B cell (primary cell): Measurements from ENCODE around the gene CETP. TPM values are rescaled to one million over a fixed set of nuclear protein-coding genes. Genes with fewer than 3 reads are reported as not detected.
A peak's percentile ranks its signal among the peaks of the same experiment; 100 is the strongest.

Experiments
- ATAC-seq: fragments of 200-7000 bp; cut with Tn5 transposase; one replicate; pipeline ENCODE4 v1.10.0; 2021; ENCODE audit warnings: low read depth, mild to moderate bottlenecking, moderate number of reproducible peaks, moderate library complexity
- CTCF ChIA-PET: fragments of 350-600 bp; sonication (Branson Sonifier 250); formaldehyde crosslinking; loops from one replicate; lab custom pipeline; 2021; ENCODE audit warnings: antibody characterized with exemption, inconsistent platforms; lab: Charles Lee
- POLR2A ChIA-PET: fragments of 350-600 bp; sonication (Branson Sonifier 250); formaldehyde crosslinking; loops from one replicate; lab custom pipeline; 2021; ENCODE audit warnings: antibody characterized with exemption; lab: Charles Lee
- DNase-seq: peaks from one replicate; pipeline ENCODE4 v3.0.0; 2013
- H2AFZ ChIP-seq: 2 replicates; pipeline ENCODE4 v1.6.1; 2012; ENCODE audit warnings: mild to moderate bottlenecking, low read depth, low read length; ENCODE audit not compliant: insufficient read depth, poor library complexity, severe bottlenecking
- H3K27ac ChIP-seq, 2 donors: 1 replicate in 1 of 2; 2 replicates in 1 of 2; pipeline ENCODE4 v1.5.1; 2012 to 2013; ENCODE audit warnings: low read length in 2 of 2, mild to moderate bottlenecking in 2 of 2, moderate library complexity in 1 of 2
- H3K27me3 ChIP-seq, 4 experiments: fragments of 200-600 bp in 1 of 4; sonication (generic) in 1 of 4; replicated peaks in 1 of 4; 1 replicate in 2 of 4; 2 replicates in 2 of 4; pipeline versions ENCODE4 v1.6.1 to v1.7.0; 2013 to 2016; ENCODE audit warnings: low read length in 3 of 4, mild to moderate bottlenecking in 2 of 4, mixed read lengths in 1 of 4, moderate library complexity in 1 of 4; ENCODE audit not compliant: insufficient read depth in 4 of 4, control insufficient read depth in 3 of 4; ENCODE audit errors: control extremely low read depth in 1 of 4
- H3K36me3 ChIP-seq, 2 experiments: replicated peaks in 1 of 2; 1 replicate in 1 of 2; 2 replicates in 1 of 2; pipeline versions ENCODE4 v1.6.1 to v1.7.1; 2013; ENCODE audit warnings: low read length in 1 of 2; ENCODE audit not compliant: insufficient read depth in 2 of 2, control insufficient read depth in 1 of 2; ENCODE audit errors: control extremely low read depth in 1 of 2, extremely low read depth in 1 of 2
- H3K4me1 ChIP-seq, 2 donors: fragments of 200-600 bp in 1 of 2; sonication (generic) in 1 of 2; 1 replicate in 1 of 2; 2 replicates in 1 of 2; pipeline versions ENCODE4 v1.5.1 to v1.6.1; 2013 to 2017; ENCODE audit warnings: low read length in 2 of 2; ENCODE audit not compliant: control insufficient read depth in 2 of 2, insufficient read depth in 2 of 2
- H3K4me2 ChIP-seq: replicated peaks from 2 replicates; pipeline ENCODE3; 2012; ENCODE audit warnings: mild to moderate bottlenecking, low read depth, low read length; ENCODE audit not compliant: poor library complexity, severe bottlenecking
- H3K4me3 ChIP-seq, 5 experiments: fragments of 200-600 bp in 1 of 5; sonication (generic) in 1 of 5; 1 replicate in 3 of 5; 2 replicates in 2 of 5; pipeline versions ENCODE4 v1.5.1 to v1.7.0; 2011 to 2016; ENCODE audit warnings: low read length in 4 of 5, mild to moderate bottlenecking in 4 of 5, low read depth in 2 of 5, control low read depth in 1 of 5, moderate library complexity in 1 of 5; ENCODE audit not compliant: insufficient read depth in 1 of 5; ENCODE audit errors: control extremely low read depth in 1 of 5, extremely low read depth in 1 of 5
- H3K79me2 ChIP-seq: fragments of 200-600 bp; sonication (generic); one replicate; pipeline ENCODE4 v1.6.0; 2016; ENCODE audit warnings: low read length; ENCODE audit not compliant: control insufficient read depth, insufficient read depth
- H3K9ac ChIP-seq: fragments of 200-600 bp; sonication (generic); 2 replicates; pipeline ENCODE4 v1.6.1; 2017; ENCODE audit warnings: mild to moderate bottlenecking, low read length, moderate library complexity
- H3K9me3 ChIP-seq, 3 donors: one replicate each; pipeline versions ENCODE4 v1.6.1 to v1.7.1; 2013; ENCODE audit warnings: low read length in 2 of 3; ENCODE audit not compliant: control insufficient read depth in 2 of 3, insufficient read depth in 1 of 3; ENCODE audit errors: control extremely low read depth in 1 of 3
- H4K20me1 ChIP-seq: 2 replicates; pipeline ENCODE4 v1.6.0; 2012; ENCODE audit warnings: mild to moderate bottlenecking, low read length; ENCODE audit not compliant: insufficient read depth, control insufficient read depth, poor library complexity, severe bottlenecking
- H3K27ac Mint-ChIP-seq: one replicate; pipeline ENCODE4 v1.8.0; 2021; ENCODE audit warnings: mixed read lengths
- H3K27me3 Mint-ChIP-seq: one replicate; pipeline ENCODE4 v1.8.0; 2021; ENCODE audit warnings: mixed read lengths
- H3K4me1 Mint-ChIP-seq: one replicate; pipeline ENCODE4 v1.8.0; 2021; ENCODE audit warnings: mixed read lengths
- H3K4me3 Mint-ChIP-seq: one replicate; pipeline ENCODE4 v1.8.0; 2021; ENCODE audit warnings: mixed read lengths
- H3K9me3 Mint-ChIP-seq: one replicate; pipeline ENCODE4 v1.8.0; 2022; ENCODE audit warnings: mixed read lengths; ENCODE audit not compliant: insufficient read depth
- CTCF ChIP-seq: fragments of 200-600 bp; IDR thresholded peaks from one replicate; pipeline ENCODE4 v1.8.0; 2022; ENCODE audit warnings: antibody characterized with exemption, mild to moderate bottlenecking
- EZH2 ChIP-seq: IDR thresholded peaks from 2 replicates; pipeline ENCODE4 v1.6.1; 2012; ENCODE audit warnings: borderline replicate concordance, low read depth, mild to moderate bottlenecking, moderate library complexity, low read length; ENCODE audit not compliant: insufficient read depth, poor library complexity, severe bottlenecking
- WGBS: methylation state at CpG from one replicate; pipeline ENCODE4 v1.1.5; 2013; ENCODE audit warnings: missing lambda C conversion rate; ENCODE audit not compliant: insufficient coverage; 5-methylcytosine and 5-hydroxymethylcytosine counted together
- intact Hi-C: fragments of 100-400 bp; cut with micrococcal nuclease; formaldehyde crosslinking; loops from one replicate; pipeline ENCODE4 v1.10.0; 2022
- polyA plus RNA-seq: library from polyadenylated mRNA; depleted of rRNA; stranded (reverse); fragments of >200 nt; gene quantifications from 2 replicates; pipeline ENCODE4 v1.2.3, GENCODE V29; 2012
- total RNA-seq, 2 donors: library from RNA; stranded (reverse); fragments of 120-200 nt in 1 of 2; gene quantifications; 1 replicate in 1 of 2; 2 replicates in 1 of 2; pipeline versions ENCODE4 v1.2.3 to v1.2.4, GENCODE V29; 2013 to 2022

Gene CETP
- total and polyA plus RNA-seq, 2 donors (not counting 1 experiment from before 2014, with no cell fraction given) = 0.18 to 1.3 TPM

GRCh38 chr16:56931271-56931891, 30.4 kb upstream of the CETP start:
- ChIA-PET CTCF (interaction anchor here (0.7 to 10.8 kb wide), 12 partner anchors 10 to 110 kb away, joined by 3 to 140 read pairs (median 6); partner anchors contain the start of gene SLC12A3), POLR2A (interaction anchor here (0.6 to 7.7 kb wide), 14 partner anchors 10 to 114 kb away, joined by 3 to 108 read pairs (median 8); partner anchors contain the start of gene NLRC5)
- peaks cover 11 to 28% of the 10 kb centered on the region in 2 experiments for H3K36me3 ChIP-seq
- H2AFZ ChIP-seq = peak overlapping the region; percentile 66
- H3K4me1 ChIP-seq = peaks cover 59 to 61% of the 10 kb centered on the region in 2 donors
- peaks cover 43% of the 10 kb centered on the region for H4K20me1 ChIP-seq
- DNase-seq = peak; percentile 100
- Mint-ChIP-seq H3K4me1 (peaks cover 49% of the 10 kb centered on the region), H3K27ac (peak overlapping the region; percentile 96), H3K9me3 (no peaks in the 10 kb centered on the region), H3K4me3 (peak overlapping the region; percentile 92), H3K27me3 (no peaks in the 10 kb centered on the region)
- TF ChIP-seq EZH2 (no peak), CTCF (no peak)
- peak overlapping the region; percentile 91 for H3K9ac ChIP-seq
- no peaks in the 10 kb centered on the region for H3K27me3 ChIP-seq
- 3% methylated on average over 19 of the region's 25 CpGs for WGBS
- H3K4me3 ChIP-seq = peak overlapping the region in 4 of 5 experiments; percentile 88 to 98 (median 96)
- peak overlapping the region; percentile 98 to 99 for H3K27ac ChIP-seq
- H3K9me3 ChIP-seq = no peaks in the 10 kb centered on the region
- peak; percentile 59 for ATAC-seq
- peak overlapping the region; percentile 79 for H3K4me2 ChIP-seq
- peaks cover 47% of the 10 kb centered on the region for H3K79me2 ChIP-seq
- intact Hi-C loops = loop anchor here (1.0 to 10.0 kb wide), 6 partner anchors 14 to 504 kb away; partner anchors contain the start of genes AMFR and ARL2BP
